Lower leg skin (tissue), 3 donors: ENCODE measurements around the gene SRD5A1.
"Not testable (repeated sequence)": the region's sequence is repeated elsewhere in the genome, so short reads cannot be mapped to it uniquely, and the experiment has no call there.

ENCODE experiments used
- POLR2A ChIP-seq, 2 donors: fragments of 450-650 bp; IDR thresholded peaks; one replicate each; pipeline ENCODE4 v1.6.1; 2016 to 2017; ENCODE audit warnings: antibody characterized with exemption in 2 of 2, mild to moderate bottlenecking in 1 of 2, moderate library complexity in 1 of 2
- TF ChIP-seq, protein P1 (sequence below), 3 donors: fragments of 450-650 bp; IDR thresholded peaks; one replicate each; pipeline ENCODE4 v1.5.1; 2016; ENCODE audit warnings: antibody characterized with exemption in 3 of 3, mild to moderate bottlenecking in 3 of 3, moderate library complexity in 2 of 3

- TF ChIP-seq, protein P1, sequence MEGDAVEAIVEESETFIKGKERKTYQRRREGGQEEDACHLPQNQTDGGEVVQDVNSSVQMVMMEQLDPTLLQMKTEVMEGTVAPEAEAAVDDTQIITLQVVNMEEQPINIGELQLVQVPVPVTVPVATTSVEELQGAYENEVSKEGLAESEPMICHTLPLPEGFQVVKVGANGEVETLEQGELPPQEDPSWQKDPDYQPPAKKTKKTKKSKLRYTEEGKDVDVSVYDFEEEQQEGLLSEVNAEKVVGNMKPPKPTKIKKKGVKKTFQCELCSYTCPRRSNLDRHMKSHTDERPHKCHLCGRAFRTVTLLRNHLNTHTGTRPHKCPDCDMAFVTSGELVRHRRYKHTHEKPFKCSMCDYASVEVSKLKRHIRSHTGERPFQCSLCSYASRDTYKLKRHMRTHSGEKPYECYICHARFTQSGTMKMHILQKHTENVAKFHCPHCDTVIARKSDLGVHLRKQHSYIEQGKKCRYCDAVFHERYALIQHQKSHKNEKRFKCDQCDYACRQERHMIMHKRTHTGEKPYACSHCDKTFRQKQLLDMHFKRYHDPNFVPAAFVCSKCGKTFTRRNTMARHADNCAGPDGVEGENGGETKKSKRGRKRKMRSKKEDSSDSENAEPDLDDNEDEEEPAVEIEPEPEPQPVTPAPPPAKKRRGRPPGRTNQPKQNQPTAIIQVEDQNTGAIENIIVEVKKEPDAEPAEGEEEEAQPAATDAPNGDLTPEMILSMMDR (IDR thresholded peaks at IDR 0.05), result not testable (repeated sequence)
- TF ChIP-seq POLR2A (IDR thresholded peaks at IDR 0.05), result not testable (repeated sequence)
These were observed 12.5 kb downstream of the SRD5A1 start for GRCh38 chr5:6645571-6646362.
